ENCODE results near the gene KIFC3.
A peak's percentile ranks its signal among the peaks of the same experiment; 100 is the strongest.
"Not testable (repeated sequence)": the region's sequence is repeated elsewhere in the genome, so short reads cannot be mapped to it uniquely, and the experiment has no call there.

The KIFC3 gene

GRCh38 chr16:57804111-57804837 is 2.0 kb upstream of the KIFC3 start:
- no peak for DNase-seq

DNA sequence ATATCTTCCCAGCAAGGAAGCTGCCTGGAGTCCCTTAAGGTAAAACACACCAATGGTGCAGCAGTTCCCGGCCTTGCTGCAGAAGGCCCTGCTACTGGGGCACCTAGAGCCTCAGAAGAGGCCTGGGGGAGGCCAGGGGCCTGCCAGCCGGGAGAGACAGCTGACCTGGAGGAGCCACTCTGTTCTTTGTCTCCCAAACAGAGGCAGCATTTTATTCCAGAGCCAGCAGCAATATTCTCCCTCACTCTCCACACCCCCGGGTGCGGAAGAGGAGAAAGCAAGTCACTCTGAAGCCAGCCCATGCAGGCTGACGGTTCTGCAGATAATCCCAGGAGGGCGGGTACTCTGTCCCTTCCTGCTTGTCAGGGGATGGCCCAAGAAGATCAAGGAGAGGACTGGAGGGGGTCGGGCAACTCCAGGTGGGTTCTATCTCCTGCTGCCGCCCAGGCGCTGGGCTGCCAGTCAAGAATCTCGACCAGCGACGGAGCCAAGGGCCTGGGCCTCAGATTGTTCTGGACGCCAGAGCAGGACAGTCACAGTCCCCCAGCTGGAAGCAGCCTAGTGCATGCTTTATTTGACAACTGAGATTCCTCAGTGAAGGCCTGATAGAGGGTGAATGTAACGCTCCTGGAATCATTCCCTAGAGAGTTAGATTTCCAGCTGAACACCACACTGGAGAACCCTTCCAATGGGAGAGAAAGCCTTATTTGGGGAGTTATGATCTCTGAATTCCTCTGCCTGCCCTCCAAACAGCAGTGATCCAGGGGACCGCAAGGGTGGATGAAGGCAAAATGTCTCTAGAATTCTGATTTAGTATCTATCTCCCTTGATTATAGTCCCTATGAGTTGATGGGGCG is 1.1 kb upstream of the KIFC3 start:
- no peak for DNase-seq

DNA sequence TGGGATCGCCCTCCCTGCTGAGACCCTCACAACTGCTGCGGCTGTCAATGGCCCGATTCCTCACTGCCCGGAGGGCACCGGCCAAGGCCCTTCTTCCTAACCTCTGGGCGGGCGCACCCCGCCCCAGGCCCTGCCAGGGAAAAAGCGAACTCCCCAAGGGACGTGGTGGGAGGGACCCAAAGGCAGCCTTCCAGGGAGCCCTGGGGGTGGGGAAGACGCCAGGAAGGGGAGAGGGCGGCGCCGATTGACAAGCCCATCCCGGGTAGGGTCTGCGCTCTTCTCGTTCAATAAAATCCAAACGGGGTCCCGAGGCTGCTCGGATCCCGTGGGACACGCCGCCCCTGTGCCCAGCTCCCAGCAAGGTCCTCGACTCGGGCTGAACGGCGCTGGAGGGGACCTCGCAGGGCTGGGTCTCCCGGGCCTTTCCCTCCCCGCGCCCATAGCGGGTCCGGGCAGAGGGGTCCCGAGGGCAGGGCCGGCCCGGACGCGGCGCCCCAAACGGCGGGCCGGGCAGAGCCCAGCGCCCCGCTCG is 416 bp downstream of the KIFC3 start:
- DNase-seq, result no peak

DNA sequence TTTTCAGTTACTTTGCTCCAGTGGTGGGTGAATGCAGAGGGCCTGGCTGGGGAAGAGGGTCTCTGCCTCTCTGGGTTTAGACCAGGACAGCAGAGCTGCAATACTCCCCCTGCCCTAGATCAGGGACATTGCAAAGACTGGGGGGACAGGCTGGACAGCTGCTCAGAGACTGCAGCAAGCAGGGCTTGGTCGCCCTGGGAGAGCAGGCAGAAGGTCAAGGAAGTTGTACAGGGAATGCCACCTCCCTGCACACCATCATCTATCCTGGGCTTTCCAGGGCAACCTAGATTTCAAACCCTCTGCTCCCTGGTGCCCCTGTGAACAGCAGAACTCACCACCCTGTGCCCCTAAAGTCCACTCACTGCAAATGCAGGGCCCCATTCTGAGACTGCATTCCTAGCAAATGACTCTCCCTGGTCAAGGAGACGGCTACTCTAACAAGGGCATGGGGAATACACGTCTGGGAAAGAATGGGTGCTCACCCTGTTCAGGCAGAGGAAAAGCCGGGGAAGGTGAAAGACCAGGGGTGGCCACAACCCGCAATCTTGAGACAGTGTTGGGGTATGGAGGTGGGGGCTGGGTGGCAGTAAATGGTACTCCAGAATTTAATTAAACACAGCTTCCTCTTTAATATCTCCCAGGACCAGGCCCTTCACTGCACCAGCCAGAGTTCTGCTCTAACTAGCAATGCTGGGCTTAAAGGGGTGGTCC is 1.0 kb downstream of the KIFC3 start:
- DNase-seq, result peak; percentile 16

DNA sequence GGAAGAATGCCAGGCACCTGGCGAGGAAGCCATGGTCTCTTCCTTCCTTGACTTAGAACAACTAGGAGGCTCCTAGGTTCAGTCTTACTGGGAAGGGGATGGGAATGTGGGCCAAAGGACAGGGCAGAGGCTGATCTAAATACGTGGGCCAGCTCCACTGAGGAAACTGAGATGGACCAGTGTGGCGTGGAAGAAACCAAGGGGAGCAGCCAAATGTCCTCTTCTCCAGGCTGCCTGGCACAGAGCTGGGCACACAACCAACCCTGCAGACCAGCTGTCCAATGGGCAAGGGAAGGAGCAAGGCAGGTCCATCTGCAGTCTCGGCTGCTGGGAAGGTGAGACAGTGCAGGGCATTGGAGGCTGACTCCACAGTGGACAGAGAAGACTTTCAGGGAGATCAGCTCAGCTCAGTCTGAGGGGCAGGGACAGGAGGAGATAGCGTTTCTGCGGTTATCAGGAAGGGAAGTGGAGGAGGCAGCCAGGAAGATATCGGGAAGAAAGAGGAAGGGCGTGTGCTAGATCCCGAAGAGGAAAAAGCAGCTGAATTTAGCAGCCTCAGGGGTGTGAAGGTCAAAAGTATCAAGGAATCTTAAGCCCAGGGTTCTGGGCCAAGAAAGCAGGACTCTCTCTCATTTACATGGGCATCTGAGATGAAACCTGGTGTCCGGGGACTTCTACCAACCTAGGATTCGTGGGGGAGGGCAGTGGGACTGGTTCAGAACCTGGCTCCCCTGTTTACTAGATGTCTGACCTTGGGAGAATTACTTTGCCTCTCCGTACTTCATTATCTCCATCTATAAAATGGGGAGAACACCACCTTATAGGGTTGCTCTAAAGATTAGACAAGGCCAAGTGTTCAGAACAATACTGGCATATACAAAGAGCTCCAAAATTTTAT is 1.8 kb downstream of the KIFC3 start:
- DNase-seq, result no peak

GRCh38 chr16:57799600-57800199 is 2.6 kb downstream of the KIFC3 start:
- DNase-seq, result no peak

DNA sequence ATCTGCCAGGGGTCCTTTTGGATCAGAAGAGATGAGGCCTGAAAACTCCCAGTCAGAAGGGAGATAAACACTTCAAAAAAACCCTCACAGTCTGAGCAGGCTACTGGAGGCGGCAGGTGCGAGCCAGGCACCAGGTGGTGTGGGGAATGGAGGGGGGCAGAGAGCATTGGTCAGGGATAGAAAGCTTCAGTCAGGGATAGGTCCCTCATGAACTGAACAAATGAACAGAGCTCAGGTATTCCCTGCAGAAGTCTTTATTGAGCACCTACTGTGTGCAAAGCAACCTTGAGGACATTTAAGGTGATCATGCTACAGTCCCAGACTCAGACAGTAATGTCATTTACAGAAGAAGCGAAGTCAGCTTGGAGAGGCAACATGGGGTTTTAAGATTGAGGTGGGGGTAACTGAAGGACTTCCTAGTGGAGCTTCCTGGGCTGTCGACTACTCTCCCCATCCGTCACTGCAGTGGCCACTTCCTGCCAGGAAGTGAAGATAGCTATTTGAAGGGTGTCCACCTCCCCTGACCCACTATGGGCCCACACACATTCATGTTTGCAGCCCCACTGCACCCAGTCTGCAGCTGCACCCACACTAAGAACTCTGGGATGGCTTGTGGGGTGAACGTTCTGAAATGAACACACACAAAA is 3.2 kb downstream of the KIFC3 start:
- peak; percentile 57 for DNase-seq

- no peak for DNase-seq
These were observed 4.0 kb downstream of the KIFC3 start for GRCh38 chr16:57798267-57798810.

- DNase-seq, result peak; percentile 25
These were observed 4.6 kb downstream of the KIFC3 start for GRCh38 chr16:57797526-57798266.

GRCh38 chr16:57797216-57797525 is 5.1 kb downstream of the KIFC3 start:
- no peak for DNase-seq

- not testable (repeated sequence) for DNase-seq
These were observed 6.3 kb downstream of the KIFC3 start for GRCh38 chr16:57796014-57796413.

DNA sequence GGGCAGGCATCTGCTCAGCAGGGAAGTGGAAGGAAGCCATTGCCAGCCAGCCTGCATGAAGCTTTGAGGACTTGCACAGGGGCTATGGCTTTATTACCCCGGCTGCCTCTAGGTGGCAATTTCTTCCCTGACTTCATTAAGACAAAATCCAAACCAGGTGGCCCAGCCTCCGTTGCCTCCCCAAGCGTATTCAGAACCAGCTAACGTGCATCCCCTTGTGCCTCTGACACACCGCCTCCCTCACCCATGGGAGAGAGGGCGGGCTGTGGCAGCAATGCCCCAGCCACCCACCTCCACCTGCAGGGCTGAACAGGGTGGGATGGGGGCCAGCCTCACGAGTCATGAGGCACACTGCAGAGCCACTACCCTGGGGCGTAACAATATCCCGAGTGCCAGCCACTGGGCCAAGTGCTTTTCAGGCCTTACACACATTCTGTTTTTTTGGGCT is 6.8 kb downstream of the KIFC3 start:
- peak; percentile 67 for DNase-seq

- no peak for DNase-seq
These were observed 7.4 kb downstream of the KIFC3 start for GRCh38 chr16:57794849-57795430.

GRCh38 chr16:57791893-57792461 is 10.3 kb downstream of the KIFC3 start:
- DNase-seq, result no peak

DNA sequence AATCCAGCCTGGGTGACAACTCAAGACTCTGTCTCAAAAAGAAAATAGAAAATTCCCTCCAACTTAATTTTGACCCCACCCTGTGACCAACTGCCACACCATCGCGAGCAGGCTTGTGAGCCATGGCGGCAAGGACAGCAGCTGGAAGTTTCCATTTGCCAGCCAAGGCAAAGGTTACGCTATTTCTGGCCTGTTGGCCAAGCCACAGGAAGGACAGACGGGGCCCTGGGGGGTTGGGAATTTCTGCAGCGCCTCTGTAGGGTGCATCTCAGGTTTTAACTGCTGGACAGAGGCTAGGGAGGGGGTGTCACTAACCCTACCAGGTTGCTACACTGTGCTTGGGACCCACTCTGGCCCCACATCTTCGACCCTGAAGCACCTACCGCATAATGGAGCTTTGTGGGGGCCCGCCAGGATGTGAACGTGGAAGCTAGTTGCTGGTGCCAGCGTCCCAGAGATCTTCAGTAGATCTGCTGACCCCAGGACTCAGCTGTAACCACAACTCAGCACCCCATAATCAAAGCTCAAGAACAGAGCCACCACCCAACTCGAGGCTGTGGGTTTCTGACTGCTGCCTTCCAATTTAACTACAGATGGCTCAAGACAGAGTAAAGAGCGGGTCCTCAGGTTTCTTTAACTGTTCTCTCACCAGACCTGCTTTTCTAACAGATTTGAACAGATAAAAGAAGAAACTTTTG is 10.9 kb downstream of the KIFC3 start:
- no peak for DNase-seq

- no peak for DNase-seq
These were observed 13.3 kb downstream of the KIFC3 start for GRCh38 chr16:57788951-57789350.

- DNase-seq, result peak; percentile 59
These were observed 13.9 kb downstream of the KIFC3 start for GRCh38 chr16:57788252-57788841.

DNA sequence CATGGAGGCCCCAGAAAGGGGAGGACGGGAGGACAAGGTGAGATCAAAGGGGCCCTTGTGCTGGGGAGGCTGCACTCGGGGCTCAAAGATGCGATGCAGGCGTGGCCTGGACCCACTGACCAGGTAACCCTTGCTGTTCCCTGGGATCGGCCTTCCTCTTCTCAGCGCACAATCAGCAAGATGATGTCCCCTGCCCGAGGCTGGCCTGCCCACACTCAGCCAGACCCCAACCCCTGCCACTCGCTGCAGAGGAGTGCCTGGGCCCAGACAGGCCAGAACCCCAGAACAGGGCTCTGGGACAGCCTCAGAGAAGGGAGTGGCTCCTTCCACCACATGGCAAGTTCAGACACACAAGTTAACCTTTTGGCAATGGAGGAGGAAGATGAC is 14.8 kb downstream of the KIFC3 start:
- no peak for DNase-seq
